PC-3 (cell line): Measurements from ENCODE around the gene PATL2.

Experiments
- EZH2 ChIP-seq: fragments of 300-600 bp; sonication (generic); IDR thresholded peaks from one replicate; pipeline ENCODE4 v1.6.1; 2017; ENCODE audit warnings: antibody characterized with exemption, mild to moderate bottlenecking, low read length; ENCODE audit not compliant: unreplicated experiment
- TF ChIP-seq, protein P1 (sequence below): fragments of 300-600 bp; sonication (generic); conservative IDR thresholded peaks from 2 replicates; pipeline ENCODE4 v1.5.1; 2017; ENCODE audit warnings: antibody characterized with exemption, low read depth, mild to moderate bottlenecking, low read length

GRCh38 chr15:44654858-44655257 is 56.3 kb downstream of the PATL2 start:
- TF ChIP-seq, protein P1, sequence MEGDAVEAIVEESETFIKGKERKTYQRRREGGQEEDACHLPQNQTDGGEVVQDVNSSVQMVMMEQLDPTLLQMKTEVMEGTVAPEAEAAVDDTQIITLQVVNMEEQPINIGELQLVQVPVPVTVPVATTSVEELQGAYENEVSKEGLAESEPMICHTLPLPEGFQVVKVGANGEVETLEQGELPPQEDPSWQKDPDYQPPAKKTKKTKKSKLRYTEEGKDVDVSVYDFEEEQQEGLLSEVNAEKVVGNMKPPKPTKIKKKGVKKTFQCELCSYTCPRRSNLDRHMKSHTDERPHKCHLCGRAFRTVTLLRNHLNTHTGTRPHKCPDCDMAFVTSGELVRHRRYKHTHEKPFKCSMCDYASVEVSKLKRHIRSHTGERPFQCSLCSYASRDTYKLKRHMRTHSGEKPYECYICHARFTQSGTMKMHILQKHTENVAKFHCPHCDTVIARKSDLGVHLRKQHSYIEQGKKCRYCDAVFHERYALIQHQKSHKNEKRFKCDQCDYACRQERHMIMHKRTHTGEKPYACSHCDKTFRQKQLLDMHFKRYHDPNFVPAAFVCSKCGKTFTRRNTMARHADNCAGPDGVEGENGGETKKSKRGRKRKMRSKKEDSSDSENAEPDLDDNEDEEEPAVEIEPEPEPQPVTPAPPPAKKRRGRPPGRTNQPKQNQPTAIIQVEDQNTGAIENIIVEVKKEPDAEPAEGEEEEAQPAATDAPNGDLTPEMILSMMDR = no peak
- TF ChIP-seq EZH2 = no peak
